Loucy (cell line): Measurements from ENCODE around the gene CCBE1.

Experiments
- EZH2phosphoT487 ChIP-seq: fragments of 200-600 bp; IDR thresholded peaks from 2 replicates; pipeline ENCODE4 v1.6.1; 2018; ENCODE audit warnings: antibody characterized with exemption, mild to moderate bottlenecking, moderate library complexity, borderline replicate concordance
- TF ChIP-seq, protein P1 (sequence below): fragments of 200-600 bp; sonication (generic); conservative IDR thresholded peaks from 2 replicates; pipeline ENCODE4 v1.5.1; 2014; ENCODE audit warnings: mild to moderate bottlenecking, antibody characterized with exemption, low read length

- TF ChIP-seq EZH2phosphoT487 = no peak
- TF ChIP-seq, protein P1, sequence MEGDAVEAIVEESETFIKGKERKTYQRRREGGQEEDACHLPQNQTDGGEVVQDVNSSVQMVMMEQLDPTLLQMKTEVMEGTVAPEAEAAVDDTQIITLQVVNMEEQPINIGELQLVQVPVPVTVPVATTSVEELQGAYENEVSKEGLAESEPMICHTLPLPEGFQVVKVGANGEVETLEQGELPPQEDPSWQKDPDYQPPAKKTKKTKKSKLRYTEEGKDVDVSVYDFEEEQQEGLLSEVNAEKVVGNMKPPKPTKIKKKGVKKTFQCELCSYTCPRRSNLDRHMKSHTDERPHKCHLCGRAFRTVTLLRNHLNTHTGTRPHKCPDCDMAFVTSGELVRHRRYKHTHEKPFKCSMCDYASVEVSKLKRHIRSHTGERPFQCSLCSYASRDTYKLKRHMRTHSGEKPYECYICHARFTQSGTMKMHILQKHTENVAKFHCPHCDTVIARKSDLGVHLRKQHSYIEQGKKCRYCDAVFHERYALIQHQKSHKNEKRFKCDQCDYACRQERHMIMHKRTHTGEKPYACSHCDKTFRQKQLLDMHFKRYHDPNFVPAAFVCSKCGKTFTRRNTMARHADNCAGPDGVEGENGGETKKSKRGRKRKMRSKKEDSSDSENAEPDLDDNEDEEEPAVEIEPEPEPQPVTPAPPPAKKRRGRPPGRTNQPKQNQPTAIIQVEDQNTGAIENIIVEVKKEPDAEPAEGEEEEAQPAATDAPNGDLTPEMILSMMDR = no peak
These were observed 36.2 kb upstream of the CCBE1 start for GRCh38 chr18:59733421-59733820.
